Vagina (tissue), 2 donors: Measurements from ENCODE around the gene PTMS. TPM values are rescaled to one million over a fixed set of nuclear protein-coding genes. Genes with fewer than 3 reads are reported as not detected.

Experiments
- DNase-seq, 2 donors: peaks; one replicate each; pipeline ENCODE4 v3.0.0-alpha.2; 2017; ENCODE audit errors: extremely low spot score in 2 of 2
- H3K27ac ChIP-seq: fragments of 200-600 bp; sonication (generic); one replicate; pipeline ENCODE4 v1.5.1; 2019
- H3K27me3 ChIP-seq: fragments of 200-600 bp; sonication (generic); one replicate; pipeline ENCODE4 v1.5.1; 2019
- H3K36me3 ChIP-seq, 2 donors: fragments of 200-600 bp; sonication (generic); one replicate each; pipeline ENCODE4 v1.5.1; 2017 to 2019
- H3K4me1 ChIP-seq: fragments of 200-600 bp; sonication (generic); one replicate; pipeline ENCODE4 v1.5.1; 2019
- H3K4me3 ChIP-seq, 2 donors: fragments of 200-600 bp; sonication (generic); 1 replicate in 1 of 2; 2 replicates in 1 of 2; pipeline ENCODE4 v1.5.1; 2016 to 2019
- H3K9me3 ChIP-seq: fragments of 200-600 bp; sonication (generic); one replicate; pipeline ENCODE4 v1.5.1; 2019
- CTCF ChIP-seq, 3 experiments: fragments of 450-650 bp in 2 of 3; fragments of 200-600 bp in 1 of 3; sonication (generic) in 1 of 3; IDR thresholded peaks; one replicate each; pipeline ENCODE4 v1.5.1; 2017 to 2019; ENCODE audit warnings: antibody characterized with exemption in 3 of 3, mild to moderate bottlenecking in 2 of 3, moderate library complexity in 2 of 3
- POLR2A ChIP-seq, 2 donors: fragments of 450-650 bp; IDR thresholded peaks; one replicate each; pipeline ENCODE4 v1.6.1; 2017; ENCODE audit warnings: antibody characterized with exemption in 2 of 2, mild to moderate bottlenecking in 2 of 2, moderate library complexity in 2 of 2
- POLR2AphosphoS5 ChIP-seq, 2 donors: sonication (generic); formaldehyde crosslinking; IDR thresholded peaks; one replicate each; pipeline ENCODE4 v1.9.0; 2017; ENCODE audit warnings: antibody characterized with exemption in 2 of 2, mild to moderate bottlenecking in 2 of 2, low read depth in 1 of 2; ENCODE audit not compliant: insufficient read depth in 1 of 2
- intact Hi-C: fragments of 100-400 bp; cut with DNase I; formaldehyde crosslinking; loops from one replicate; pipeline ENCODE4 v1.15.1; 2023
- total RNA-seq: library from RNA; depleted of rRNA; stranded (reverse); fragments of >200 nt; gene quantifications from one replicate; pipeline ENCODE4 v1.2.3, GENCODE V29; 2016

Gene PTMS
- total RNA-seq, 1 donor from 2014 or later, result 132 TPM

- Histone ChIP-seq H3K36me3 (no peaks in the 10 kb centered on the region), H3K4me3 (no peak overlapping the region), H3K4me1 (peaks cover 19% of the 10 kb centered on the region), H3K27me3 (no peaks in the 10 kb centered on the region), H3K27ac (no peak overlapping the region), H3K9me3 (no peaks in the 10 kb centered on the region)
- no peak for DNase-seq
- intact Hi-C loops, result no loop called here
- TF ChIP-seq CTCF (IDR thresholded peaks at IDR 0.05), result no peak
- no peak for TF ChIP-seq POLR2A (IDR thresholded peaks at IDR 0.05)
- TF ChIP-seq POLR2AphosphoS5 (IDR thresholded peaks at IDR 0.05; ENCODE audit: insufficient read depth in 1 of 2, low read depth in 1 of 2), result no peak
These were observed 51.5 kb downstream of the PTMS start for GRCh38 chr12:6817662-6818157.

GRCh38 chr12:6818222-6818621 lies 52.1 kb downstream of the PTMS start:
- TF ChIP-seq POLR2A (IDR thresholded peaks at IDR 0.05), result no peak
- TF ChIP-seq CTCF (IDR thresholded peaks at IDR 0.05), result no peak
- TF ChIP-seq POLR2AphosphoS5 (IDR thresholded peaks at IDR 0.05; ENCODE audit: insufficient read depth in 1 of 2, low read depth in 1 of 2), result no peak
- H3K4me3 ChIP-seq, result no peak overlapping the region
- no peak overlapping the region for H3K27ac ChIP-seq
- intact Hi-C loops, result no loop called here
- H3K4me1 ChIP-seq, result peaks cover 19% of the 10 kb centered on the region
- H3K36me3 ChIP-seq, result no peaks in the 10 kb centered on the region
- no peak for DNase-seq
- H3K27me3 ChIP-seq, result no peaks in the 10 kb centered on the region
- H3K9me3 ChIP-seq, result no peaks in the 10 kb centered on the region

GRCh38 chr12:6818645-6819044 lies 52.5 kb downstream of the PTMS start:
- Histone ChIP-seq H3K9me3 (no peaks in the 10 kb centered on the region), H3K4me1 (peaks cover 19% of the 10 kb centered on the region), H3K4me3 (no peak overlapping the region), H3K27me3 (no peaks in the 10 kb centered on the region), H3K27ac (no peak overlapping the region), H3K36me3 (no peaks in the 10 kb centered on the region)
- no peak for DNase-seq
- TF ChIP-seq POLR2A (IDR thresholded peaks at IDR 0.05) (no peak), POLR2AphosphoS5 (IDR thresholded peaks at IDR 0.05; ENCODE audit: insufficient read depth in 1 of 2, low read depth in 1 of 2) (no peak), CTCF (IDR thresholded peaks at IDR 0.05) (no peak)
- intact Hi-C loops, result no loop called here

- no peaks in the 10 kb centered on the region for H3K27me3 ChIP-seq
- peaks cover 19% of the 10 kb centered on the region for H3K4me1 ChIP-seq
- TF ChIP-seq CTCF (IDR thresholded peaks at IDR 0.05) (no peak), POLR2A (IDR thresholded peaks at IDR 0.05) (no peak), POLR2AphosphoS5 (IDR thresholded peaks at IDR 0.05; ENCODE audit: insufficient read depth in 1 of 2, low read depth in 1 of 2) (no peak)
- no peak for DNase-seq
- H3K27ac ChIP-seq, result no peak overlapping the region
- H3K4me3 ChIP-seq, result no peak overlapping the region
- H3K36me3 ChIP-seq, result no peaks in the 10 kb centered on the region
- H3K9me3 ChIP-seq, result no peaks in the 10 kb centered on the region
- intact Hi-C loops, result no loop called here
These were observed 53.2 kb downstream of the PTMS start for GRCh38 chr12:6819106-6820030.

GRCh38 chr12:6820166-6820565 lies 54.0 kb downstream of the PTMS start:
- Histone ChIP-seq H3K36me3 (no peaks in the 10 kb centered on the region), H3K27me3 (no peaks in the 10 kb centered on the region), H3K4me1 (peaks cover 24% of the 10 kb centered on the region), H3K9me3 (no peaks in the 10 kb centered on the region), H3K27ac (no peak overlapping the region), H3K4me3 (no peak overlapping the region)
- DNase-seq, result no peak
- TF ChIP-seq POLR2AphosphoS5 (IDR thresholded peaks at IDR 0.05; ENCODE audit: insufficient read depth in 1 of 2, low read depth in 1 of 2) (no peak), CTCF (IDR thresholded peaks at IDR 0.05) (no peak)
- intact Hi-C loops, result no loop called here
